Measurements from ENCODE around the gene COX10.

Gene COX10

DNA sequence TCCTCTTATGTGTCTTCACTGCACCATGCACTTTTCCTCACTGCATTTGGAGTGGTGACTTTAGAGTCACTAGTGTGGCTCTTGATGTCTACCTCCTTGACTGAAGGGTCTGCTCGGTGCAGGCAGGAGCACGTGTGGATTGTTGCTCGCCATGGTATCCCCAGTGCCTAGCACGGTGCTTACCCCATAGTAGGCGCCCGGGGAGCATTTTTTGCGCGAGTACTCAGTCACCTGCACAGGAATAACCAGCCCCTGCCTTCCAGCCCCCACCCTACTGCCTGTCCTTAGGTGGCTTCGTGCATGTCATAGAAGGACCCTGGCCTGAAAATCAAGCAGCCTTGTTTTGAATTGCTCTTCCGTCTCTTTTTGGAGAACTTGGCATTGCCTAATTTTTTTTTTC is 136.1 kb downstream of the COX10 start:
- no peak for TF ChIP-seq CTCF (IDR thresholded peaks at IDR 0.05)

DNA sequence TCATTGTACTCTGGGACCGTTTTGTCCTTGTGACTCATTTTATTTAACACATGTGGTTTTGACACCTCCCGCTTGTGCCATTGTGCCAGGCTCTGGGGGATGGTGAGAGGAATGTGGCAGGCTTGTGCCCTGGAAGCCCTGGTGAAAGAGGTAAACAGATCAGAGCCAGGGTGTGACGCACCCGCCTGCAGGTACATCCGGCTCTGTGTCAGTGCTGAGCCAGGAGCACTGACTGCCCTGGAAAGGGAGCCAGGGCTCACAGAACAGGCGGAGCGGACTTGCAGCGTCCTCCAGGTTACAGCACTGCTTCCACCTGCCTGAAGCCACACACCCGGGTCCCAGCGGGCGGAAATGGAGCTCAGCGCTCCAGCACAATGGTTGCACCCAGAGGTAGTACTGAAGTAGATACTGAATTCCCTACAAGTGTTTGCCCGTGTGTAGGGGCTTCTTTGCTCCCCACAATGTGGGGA is 136.7 kb downstream of the COX10 start:
- TF ChIP-seq CTCF (IDR thresholded peaks at IDR 0.05) = no peak

GRCh38 chr17:14206891-14207290 is 137.6 kb downstream of the COX10 start:
- TF ChIP-seq CTCF (IDR thresholded peaks at IDR 0.05) = no peak

DNA sequence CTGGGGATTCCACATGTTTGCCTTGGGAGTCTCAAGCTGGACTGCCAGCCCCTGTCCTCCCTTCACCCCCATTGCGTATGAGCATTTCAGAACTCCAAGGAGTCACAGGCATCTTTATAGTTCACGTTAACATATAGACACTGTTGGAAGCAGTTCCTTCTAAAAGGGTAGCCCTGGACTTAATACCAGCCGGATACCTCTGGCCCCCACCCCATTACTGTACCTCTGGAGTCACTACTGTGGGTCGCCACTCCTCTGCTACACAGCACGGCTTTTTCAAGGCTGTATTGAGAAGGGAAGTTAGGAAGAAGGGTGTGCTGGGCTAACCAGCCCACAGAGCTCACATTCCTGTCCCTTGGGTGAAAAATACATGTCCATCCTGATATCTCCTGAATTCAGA is 138.5 kb downstream of the COX10 start:
- TF ChIP-seq CTCF (IDR thresholded peaks at IDR 0.05) = no peak

DNA sequence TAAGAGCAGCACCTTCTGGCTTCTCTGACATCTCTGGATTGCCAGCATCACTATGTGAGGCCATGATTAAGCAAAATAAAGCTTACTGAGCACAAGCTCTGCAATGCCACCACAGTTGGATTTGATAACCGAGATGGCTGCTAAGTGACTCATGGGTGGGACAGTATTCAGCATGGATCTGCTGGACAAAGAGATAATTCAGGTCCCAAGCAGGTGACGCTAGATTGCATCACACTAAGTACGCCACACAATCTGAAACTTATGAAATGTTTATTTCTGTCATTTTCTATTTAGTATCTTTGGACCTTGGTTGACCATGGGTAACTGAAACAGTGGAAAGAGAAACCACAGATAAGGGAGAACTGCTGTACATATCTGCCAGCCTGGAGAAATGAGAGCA is 139.9 kb downstream of the COX10 start:
- TF ChIP-seq CTCF (IDR thresholded peaks at IDR 0.05) = no peak

- TF ChIP-seq CTCF (IDR thresholded peaks at IDR 0.05) = no peak
Observed at GRCh38 chr17:14211246-14211645, 141.9 kb downstream of the COX10 start.

- peak; percentile 19; the same call in 1 of the 2 replicates for TF ChIP-seq CTCF (IDR thresholded peaks at IDR 0.05)
Observed at GRCh38 chr17:14211801-14212200, 142.5 kb downstream of the COX10 start.

- no peak for TF ChIP-seq CTCF (IDR thresholded peaks at IDR 0.05)
Observed at GRCh38 chr17:14212401-14212800, 143.1 kb downstream of the COX10 start.
